Measurements from ENCODE around the gene FOXI1.
"Not testable (repeated sequence)": the region's sequence is repeated elsewhere in the genome, so short reads cannot be mapped to it uniquely, and the experiment has no call there.

The FOXI1 gene

DNA sequence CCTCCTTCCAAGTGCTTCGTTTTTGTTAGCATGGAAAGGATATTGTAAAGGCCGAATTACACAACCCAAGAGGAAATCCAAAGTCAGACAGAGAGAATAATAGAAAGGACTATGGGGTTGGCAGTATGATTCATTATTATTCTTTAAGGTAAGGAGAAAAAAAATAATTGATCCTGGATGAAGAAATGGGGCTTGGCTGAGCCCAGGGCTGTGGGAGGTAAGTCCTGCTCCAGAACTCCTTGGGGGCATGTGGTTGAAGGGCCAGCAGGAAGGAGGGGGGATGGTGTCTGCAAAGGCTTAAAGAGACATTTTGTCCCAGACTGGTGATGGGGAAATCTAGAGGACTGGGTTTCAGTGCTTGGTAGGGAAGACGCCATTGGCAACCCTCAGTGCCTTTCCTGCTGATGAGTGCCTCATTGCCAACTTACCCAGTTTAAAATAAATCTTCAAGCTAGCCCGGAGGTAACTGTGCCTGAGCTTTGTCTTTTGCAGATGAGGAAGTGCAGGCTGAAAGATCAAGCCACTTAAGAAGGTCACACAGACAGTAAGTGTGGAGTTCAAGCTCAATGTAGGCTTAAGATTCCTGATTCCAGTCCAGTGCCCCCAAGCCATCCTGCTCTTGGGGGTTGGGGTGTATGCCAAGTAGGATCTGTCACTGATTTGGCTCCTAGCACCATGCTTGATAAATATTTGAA, 30.2 kb downstream of the FOXI1 start:
- Mint-ChIP-seq H3K4me3 (no peak overlapping the region), H3K27ac (no peak overlapping the region), H3K4me1 (no peaks in the 10 kb centered on the region), H3K36me3 (no peaks in the 10 kb centered on the region), H3K27me3 (peaks cover 4% of the 10 kb centered on the region), H3K9me3 (no peaks in the 10 kb centered on the region)

- no peaks in the 10 kb centered on the region for H3K9me3 Mint-ChIP-seq
- no peaks in the 10 kb centered on the region for H3K36me3 Mint-ChIP-seq
- no peak overlapping the region for H3K4me3 Mint-ChIP-seq
- no peak overlapping the region for H3K27ac Mint-ChIP-seq
- peaks cover 4% of the 10 kb centered on the region for H3K27me3 Mint-ChIP-seq
- H3K4me1 Mint-ChIP-seq, result no peaks in the 10 kb centered on the region
Observed at GRCh38 chr5:170136506-170136905, 30.8 kb downstream of the FOXI1 start.

- Mint-ChIP-seq H3K27me3 (no peaks in the 10 kb centered on the region), H3K4me1 (no peaks in the 10 kb centered on the region), H3K27ac (no peak overlapping the region)
Observed at GRCh38 chr5:170137694-170138214, 32.1 kb downstream of the FOXI1 start.

GRCh38 chr5:170138273-170138672, 32.6 kb downstream of the FOXI1 start:
- Mint-ChIP-seq H3K27me3 (peaks cover 2% of the 10 kb centered on the region), H3K4me3 (no peak overlapping the region), H3K4me1 (no peaks in the 10 kb centered on the region), H3K36me3 (no peaks in the 10 kb centered on the region), H3K27ac (no peak overlapping the region), H3K9me3 (no peaks in the 10 kb centered on the region)

More at GRCh38 chr5:170137694-170138214, 32.1 kb downstream of the FOXI1 start:
- no peak overlapping the region for H3K4me3 Mint-ChIP-seq
- no peaks in the 10 kb centered on the region for H3K36me3 Mint-ChIP-seq
- no peaks in the 10 kb centered on the region for H3K9me3 Mint-ChIP-seq

DNA sequence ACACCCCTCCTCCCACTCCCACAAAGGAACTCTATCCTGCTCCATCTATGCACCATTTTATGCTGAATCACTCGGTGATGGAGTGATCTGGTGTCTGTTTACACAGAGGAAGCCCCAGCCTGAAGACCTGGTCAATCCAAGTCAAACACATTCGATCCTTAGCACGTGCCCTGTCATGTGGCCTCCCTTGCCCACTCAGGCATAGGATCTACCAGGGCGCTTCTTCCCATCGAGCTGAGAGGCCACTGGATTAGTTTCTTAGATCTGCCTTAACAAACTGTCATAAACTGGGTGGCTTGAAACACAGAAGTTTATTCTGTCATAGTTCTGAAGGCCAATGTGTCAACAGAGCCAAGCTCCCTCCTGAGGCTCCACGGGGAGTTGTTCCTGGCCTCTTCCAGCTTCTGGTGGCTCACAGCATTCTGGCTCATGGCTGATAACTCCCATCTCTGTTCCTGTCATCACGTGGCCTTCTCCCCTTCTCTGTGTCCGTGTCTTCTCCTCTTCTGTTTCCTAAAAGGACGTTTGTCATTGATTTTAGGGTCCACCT, 34.2 kb downstream of the FOXI1 start:
- no peak overlapping the region for H3K4me3 Mint-ChIP-seq
- no peaks in the 10 kb centered on the region for H3K36me3 Mint-ChIP-seq
- H3K27me3 Mint-ChIP-seq, result peaks cover 2% of the 10 kb centered on the region
- H3K4me1 Mint-ChIP-seq, result no peaks in the 10 kb centered on the region
- no peaks in the 10 kb centered on the region for H3K9me3 Mint-ChIP-seq
- H3K27ac Mint-ChIP-seq, result no peak overlapping the region

- not testable (repeated sequence) for H3K9me3 Mint-ChIP-seq
Observed at GRCh38 chr5:170141196-170141595, 35.5 kb downstream of the FOXI1 start.

DNA sequence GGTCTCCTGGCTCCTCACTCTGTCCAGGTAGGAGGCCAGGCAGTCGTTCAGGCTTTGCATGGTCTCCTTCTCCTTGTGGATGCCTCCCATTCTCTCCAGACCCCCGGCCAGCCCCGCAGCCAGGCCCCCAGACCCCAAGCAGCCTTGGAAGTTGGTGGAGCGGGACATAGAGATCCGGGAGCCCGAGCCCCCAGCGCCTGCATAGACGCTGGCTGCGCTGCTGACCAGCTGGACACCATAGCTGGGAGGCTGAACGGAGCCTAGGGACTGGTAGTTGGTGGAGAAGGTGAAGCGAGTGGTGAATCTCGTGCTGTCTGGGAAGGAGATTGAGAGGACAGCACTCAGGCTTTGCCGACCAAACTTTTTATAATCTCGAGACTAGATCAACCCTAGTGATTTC, 35.9 kb downstream of the FOXI1 start:
- Mint-ChIP-seq H3K4me3 (no peak overlapping the region), H3K36me3 (no peaks in the 10 kb centered on the region), H3K4me1 (no peaks in the 10 kb centered on the region), H3K27ac (no peak overlapping the region), H3K9me3 (no peaks in the 10 kb centered on the region), H3K27me3 (peaks cover 2% of the 10 kb centered on the region)

More at GRCh38 chr5:170141196-170141595, 35.5 kb downstream of the FOXI1 start:
- H3K4me1 Mint-ChIP-seq, H3K27ac Mint-ChIP-seq, H3K27me3 Mint-ChIP-seq, H3K4me3 Mint-ChIP-seq, H3K36me3 Mint-ChIP-seq: not testable (repeated sequence)

- Mint-ChIP-seq H3K4me3 (no peak overlapping the region), H3K27ac (no peak overlapping the region), H3K4me1 (no peaks in the 10 kb centered on the region), H3K27me3 (peaks cover 2% of the 10 kb centered on the region), H3K36me3 (no peaks in the 10 kb centered on the region), H3K9me3 (no peaks in the 10 kb centered on the region)
Observed at GRCh38 chr5:170142196-170142595, 36.5 kb downstream of the FOXI1 start.

DNA sequence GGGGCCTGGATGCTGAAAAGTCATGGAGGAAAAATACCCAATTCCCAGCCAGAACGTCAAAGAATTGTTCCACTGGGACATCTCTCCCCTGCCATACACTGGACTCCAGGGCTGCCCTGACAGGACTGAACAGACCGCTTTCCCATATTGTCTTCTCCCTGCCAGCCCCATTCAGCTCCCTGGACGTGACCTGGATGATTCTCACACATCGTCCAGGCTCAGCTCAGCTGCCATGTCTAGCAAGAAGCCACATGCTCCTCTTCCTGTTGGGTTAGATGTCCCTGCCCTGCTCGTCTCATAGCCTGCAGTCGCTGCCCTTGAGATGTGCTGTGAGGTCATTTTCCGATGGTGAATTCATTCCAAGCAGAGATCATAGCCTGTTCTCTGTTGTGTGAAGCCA, 37.4 kb downstream of the FOXI1 start:
- no peak overlapping the region for H3K27ac Mint-ChIP-seq
- H3K9me3 Mint-ChIP-seq, result no peaks in the 10 kb centered on the region
- H3K27me3 Mint-ChIP-seq, result peaks cover 2% of the 10 kb centered on the region
- no peaks in the 10 kb centered on the region for H3K36me3 Mint-ChIP-seq
- H3K4me1 Mint-ChIP-seq, result no peaks in the 10 kb centered on the region
- H3K4me3 Mint-ChIP-seq, result no peak overlapping the region

DNA sequence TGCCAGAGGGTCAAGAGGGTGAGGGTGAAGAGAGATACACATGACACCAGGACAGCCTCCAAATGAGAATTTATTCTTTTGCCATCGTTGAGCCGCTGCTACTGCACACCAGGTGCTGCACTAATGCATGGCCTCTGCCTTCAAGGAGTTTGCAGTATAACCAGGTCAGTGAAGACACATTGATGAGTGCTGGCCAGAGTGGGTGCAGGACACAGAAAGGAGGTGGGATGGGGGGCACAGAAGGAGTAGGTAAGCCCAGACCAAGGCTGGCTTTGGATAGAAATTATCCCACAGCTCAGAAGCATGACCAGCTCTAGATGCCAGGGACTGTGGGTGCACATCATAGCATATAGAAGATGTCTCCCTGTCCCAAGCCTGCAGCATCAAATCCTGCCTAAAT, 38.0 kb downstream of the FOXI1 start:
- Mint-ChIP-seq H3K9me3 (no peaks in the 10 kb centered on the region), H3K4me1 (no peaks in the 10 kb centered on the region), H3K27me3 (peaks cover 2% of the 10 kb centered on the region), H3K27ac (no peak overlapping the region), H3K4me3 (no peak overlapping the region), H3K36me3 (no peaks in the 10 kb centered on the region)

DNA sequence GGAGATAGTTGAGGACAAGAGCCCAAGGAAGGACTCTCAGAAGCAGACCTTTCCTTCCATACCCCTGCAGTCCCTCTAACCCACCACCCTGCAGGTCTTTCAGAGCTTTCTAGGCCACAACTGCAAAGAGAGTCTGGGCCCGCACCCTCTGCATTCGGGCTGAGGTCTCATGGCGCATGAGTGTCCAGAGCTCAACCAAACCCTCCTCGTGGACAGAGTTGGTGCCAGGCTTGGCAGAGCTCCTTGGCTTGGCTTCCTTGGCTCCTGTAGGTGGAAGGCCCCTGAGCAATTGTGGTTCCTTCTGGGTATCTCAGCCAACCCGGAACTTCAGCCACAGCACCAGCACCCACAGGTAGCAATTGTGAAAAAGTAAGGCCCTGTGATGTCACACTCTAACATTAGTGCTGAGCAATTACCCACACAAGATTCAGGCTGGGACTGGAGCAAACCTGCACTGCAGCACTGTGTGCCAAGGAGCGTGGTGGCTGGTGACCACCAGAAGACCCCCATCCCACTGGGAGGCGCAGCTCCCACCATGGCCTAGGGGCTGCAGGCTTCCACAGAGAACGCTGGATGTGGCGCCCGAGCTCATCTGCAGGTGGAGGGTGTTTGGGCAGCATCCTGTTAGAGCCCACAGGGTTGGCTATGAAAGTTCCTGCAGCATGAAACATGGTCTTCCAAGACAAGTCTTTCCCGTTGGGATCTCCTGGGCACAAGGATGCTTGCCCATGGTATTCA, 38.8 kb downstream of the FOXI1 start:
- Mint-ChIP-seq H3K27me3 (peaks cover 2% of the 10 kb centered on the region), H3K27ac (no peak overlapping the region), H3K36me3 (no peaks in the 10 kb centered on the region), H3K4me1 (no peaks in the 10 kb centered on the region), H3K4me3 (no peak overlapping the region), H3K9me3 (no peaks in the 10 kb centered on the region)

DNA sequence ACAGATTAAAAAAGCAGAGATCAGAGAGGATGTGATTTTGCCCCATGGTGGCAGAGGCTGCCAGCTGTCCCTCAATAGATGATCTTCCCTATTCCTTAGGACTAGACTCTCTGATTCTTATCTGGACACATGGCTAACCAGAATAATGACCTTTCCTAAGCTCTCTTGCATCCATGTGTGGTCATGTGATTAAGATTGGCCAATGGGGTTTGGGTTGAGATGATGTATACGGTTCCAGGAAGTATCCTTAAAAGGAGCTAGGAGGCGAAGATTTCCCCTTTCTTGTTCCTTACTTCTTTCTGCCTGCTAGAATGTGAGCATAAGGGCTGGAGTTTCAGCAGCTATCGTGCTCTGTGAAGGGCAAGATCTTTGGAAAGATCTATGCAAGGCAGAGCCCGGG, 39.8 kb downstream of the FOXI1 start:
- H3K27ac Mint-ChIP-seq, result no peak overlapping the region
- H3K4me3 Mint-ChIP-seq, result no peak overlapping the region
- peaks cover 2% of the 10 kb centered on the region for H3K27me3 Mint-ChIP-seq
- no peaks in the 10 kb centered on the region for H3K4me1 Mint-ChIP-seq
- H3K9me3 Mint-ChIP-seq, result no peaks in the 10 kb centered on the region
- no peaks in the 10 kb centered on the region for H3K36me3 Mint-ChIP-seq

- peaks cover 2% of the 10 kb centered on the region for H3K27me3 Mint-ChIP-seq
- H3K36me3 Mint-ChIP-seq, result no peaks in the 10 kb centered on the region
- H3K4me1 Mint-ChIP-seq, result no peaks in the 10 kb centered on the region
- no peaks in the 10 kb centered on the region for H3K9me3 Mint-ChIP-seq
- no peak overlapping the region for H3K4me3 Mint-ChIP-seq
- H3K27ac Mint-ChIP-seq, result peak overlapping the region; percentile 3
Observed at GRCh38 chr5:170147051-170147752, 41.5 kb downstream of the FOXI1 start.

DNA sequence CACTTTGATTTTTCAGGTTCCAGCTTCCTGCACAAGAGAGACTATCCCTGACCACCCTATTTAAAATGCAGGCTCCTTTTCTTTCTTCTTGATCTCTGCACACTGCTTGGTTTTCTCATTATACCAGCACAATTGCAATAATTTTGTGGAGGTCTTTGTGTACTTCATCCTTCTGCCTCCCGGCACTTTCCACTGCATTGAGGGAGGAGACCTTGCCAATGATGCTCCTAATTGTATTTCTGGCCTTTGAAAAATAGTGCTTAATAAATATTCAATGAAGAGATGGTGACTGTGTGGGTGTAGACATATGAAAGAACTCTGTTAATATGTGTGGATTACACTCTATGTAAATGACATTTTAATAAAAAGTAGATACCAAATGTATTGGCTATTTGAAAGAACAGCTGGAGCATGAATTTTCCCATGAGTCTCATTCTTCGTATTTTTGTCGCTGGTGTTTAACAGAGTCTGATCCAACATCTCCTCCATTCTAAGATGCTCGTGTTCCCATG, 42.1 kb downstream of the FOXI1 start:
- no peak overlapping the region for H3K4me3 Mint-ChIP-seq
- no peaks in the 10 kb centered on the region for H3K4me1 Mint-ChIP-seq
- no peaks in the 10 kb centered on the region for H3K36me3 Mint-ChIP-seq
- H3K27me3 Mint-ChIP-seq, result peaks cover 2% of the 10 kb centered on the region
- H3K9me3 Mint-ChIP-seq, result no peaks in the 10 kb centered on the region
- no peak overlapping the region for H3K27ac Mint-ChIP-seq

DNA sequence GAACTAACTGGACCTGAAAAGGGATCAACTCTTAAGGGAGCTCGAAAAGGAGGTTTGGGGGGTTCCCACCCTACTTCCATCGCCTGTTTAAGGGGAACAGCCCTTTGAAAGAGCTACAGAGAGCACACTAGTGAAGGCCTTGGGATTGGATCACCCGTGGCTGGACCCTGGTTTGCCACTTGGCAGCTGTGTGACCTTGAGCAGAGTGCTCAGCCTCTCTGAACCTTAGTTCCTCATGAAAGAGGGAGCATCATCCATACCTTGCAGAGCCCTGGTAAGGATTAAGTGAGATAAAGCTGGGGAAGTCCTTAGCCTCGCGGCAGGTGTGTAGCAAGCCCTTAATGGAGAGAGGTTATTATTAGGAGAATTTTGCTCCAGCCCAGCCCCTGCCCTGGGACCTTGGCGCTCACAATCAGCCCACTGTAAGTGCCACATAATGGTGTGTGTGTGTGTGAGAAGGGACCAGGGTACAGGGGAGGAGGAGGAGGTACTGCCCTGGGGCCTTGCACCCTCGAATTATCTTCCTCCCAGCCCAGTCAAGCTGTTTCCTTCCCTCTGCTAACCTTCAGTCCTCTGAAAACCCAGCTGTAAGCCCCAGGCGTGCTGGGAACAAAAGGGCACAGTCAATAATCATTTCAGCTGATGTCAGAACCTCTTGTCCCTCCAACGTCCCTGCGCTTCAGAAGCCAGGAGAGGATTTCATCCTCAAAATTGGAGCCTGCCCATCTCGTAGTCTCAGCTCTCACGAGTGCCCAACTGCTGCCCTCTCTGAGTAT, 42.9 kb downstream of the FOXI1 start:
- Mint-ChIP-seq H3K4me3 (no peak overlapping the region), H3K27me3 (no peaks in the 10 kb centered on the region), H3K4me1 (no peaks in the 10 kb centered on the region), H3K27ac (no peak overlapping the region), H3K9me3 (no peaks in the 10 kb centered on the region), H3K36me3 (no peaks in the 10 kb centered on the region)

Measured in activated naive CD4-positive, alpha-beta T cell treated with anti-CD3 and anti-CD28 coated beads, Interleukin-2, amount 50 U/mL, for 24 hours (primary cell).